Ishikawa (cell line): ENCODE measurements around the gene POU5F1.

Experiments
- CEBPB ChIP-seq: IDR thresholded peaks from 2 replicates; pipeline ENCODE4 v1.6.1; 2012
- CREB1 ChIP-seq: IDR thresholded peaks from 2 replicates; pipeline ENCODE4 v1.6.1; 2012; ENCODE audit warnings: low read depth
- EGR1 ChIP-seq: IDR thresholded peaks from 2 replicates; pipeline ENCODE4 v1.6.1; 2012
- EP300 ChIP-seq: IDR thresholded peaks from 2 replicates; pipeline ENCODE4 v1.6.1; 2012; ENCODE audit warnings: borderline replicate concordance
- FOXM1 ChIP-seq: IDR thresholded peaks from 2 replicates; pipeline ENCODE4 v1.6.1; 2012; ENCODE audit warnings: low read depth, borderline replicate concordance
- MAX ChIP-seq: IDR thresholded peaks from 2 replicates; pipeline ENCODE4 v1.6.1; 2012
- NFIC ChIP-seq: IDR thresholded peaks from 2 replicates; pipeline ENCODE4 v1.6.1; 2012
- RAD21 ChIP-seq: IDR thresholded peaks from 2 replicates; pipeline ENCODE4 v1.6.1; 2012; ENCODE audit warnings: low read depth
- REST ChIP-seq: IDR thresholded peaks from 2 replicates; pipeline ENCODE4 v1.6.1; 2012; ENCODE audit warnings: low read depth, mild to moderate bottlenecking
- TAF1 ChIP-seq: IDR thresholded peaks from 2 replicates; pipeline ENCODE4 v1.6.1; 2012; ENCODE audit warnings: low read depth, mild to moderate bottlenecking
- TCF12 ChIP-seq: IDR thresholded peaks from 2 replicates; pipeline ENCODE4 v1.6.1; 2012; ENCODE audit warnings: low read depth
- TEAD4 ChIP-seq: IDR thresholded peaks from 2 replicates; pipeline ENCODE4 v1.6.1; 2012
- USF1 ChIP-seq: IDR thresholded peaks from 2 replicates; pipeline ENCODE4 v1.6.1; 2012
- YY1 ChIP-seq: IDR thresholded peaks from 2 replicates; pipeline ENCODE4 v1.6.1; 2012; ENCODE audit warnings: low read depth
- ZBTB7A ChIP-seq: IDR thresholded peaks from 2 replicates; pipeline ENCODE4 v1.6.1; 2012; ENCODE audit warnings: low read depth

Gene POU5F1

GRCh38 chr6:31116661-31117385, 53.7 kb downstream of the POU5F1 start:
- TF ChIP-seq USF1: no peak
- TF ChIP-seq TEAD4: no peak
- TF ChIP-seq RAD21: no peak
- no peak for TF ChIP-seq EGR1
- TF ChIP-seq ZBTB7A: no peak
- TF ChIP-seq YY1: no peak
- no peak for TF ChIP-seq REST
- no peak for TF ChIP-seq TCF12
- TF ChIP-seq FOXM1: no peak
- no peak for TF ChIP-seq NFIC
- TF ChIP-seq CREB1: no peak
- no peak for TF ChIP-seq EP300
- no peak for TF ChIP-seq CEBPB
- no peak for TF ChIP-seq MAX
- TF ChIP-seq TAF1: no peak

GRCh38 chr6:31115941-31116560, 54.4 kb downstream of the POU5F1 start:
- no peak for TF ChIP-seq MAX
- no peak for TF ChIP-seq CREB1
- no peak for TF ChIP-seq TCF12
- no peak for TF ChIP-seq USF1
- no peak for TF ChIP-seq REST
- no peak for TF ChIP-seq FOXM1
- no peak for TF ChIP-seq EP300
- TF ChIP-seq EGR1: no peak
- TF ChIP-seq NFIC: no peak
- no peak for TF ChIP-seq TEAD4
- TF ChIP-seq ZBTB7A: no peak
- TF ChIP-seq RAD21: no peak
- no peak for TF ChIP-seq TAF1
- TF ChIP-seq CEBPB: no peak
- no peak for TF ChIP-seq YY1

- no peak for TF ChIP-seq TEAD4
- TF ChIP-seq RAD21: peak; percentile 34; the same call in 1 of the 2 replicates
Measured at GRCh38 chr6:31114970-31115849, 55.3 kb downstream of the POU5F1 start.

GRCh38 chr6:31114541-31114878, 56.0 kb downstream of the POU5F1 start, which contains the start of gene PSORS1C1:
PSORS1C1 (plus strand) TSS chr6:31114800; CDS start chr6:31129633, 14,833 bp downstream.
- no peak for TF ChIP-seq TAF1
- TF ChIP-seq TEAD4: peak; percentile 66
- no peak for TF ChIP-seq RAD21
- no peak for TF ChIP-seq MAX
- TF ChIP-seq CREB1: no peak
- no peak; the same call in 1 of the 2 replicates for TF ChIP-seq EP300
- TF ChIP-seq ZBTB7A: no peak; the same call in 1 of the 2 replicates
- TF ChIP-seq TCF12: peak; percentile 45; the same call in 1 of the 2 replicates
- TF ChIP-seq REST: no peak
- TF ChIP-seq EGR1: no peak
- TF ChIP-seq NFIC: peak; percentile 47
